A673 (cell line): Measurements from ENCODE around the gene IQCN. TPM values are rescaled to one million over a fixed set of nuclear protein-coding genes. Genes with fewer than 3 reads are reported as not detected.
A peak's percentile ranks its signal among the peaks of the same experiment; 100 is the strongest.

Experiments used
- BruUV-seq: library from RNA; stranded (reverse); fragments of 400-500 nt; replicated peaks from 2 replicates; lab custom pipeline; 2021; lab: Mats Ljungman, UMichigan
- CTCF ChIA-PET: fragments of 300-600 bp; sonication (Branson Sonifier 250); formaldehyde crosslinking; loops from one replicate; lab custom pipeline; 2022; ENCODE audit warnings: antibody characterized with exemption; lab: Charles Lee
- POLR2A ChIA-PET: fragments of 300-600 bp; sonication (Branson Sonifier 250); formaldehyde crosslinking; loops from one replicate; lab custom pipeline; 2022; ENCODE audit warnings: antibody characterized with exemption; ENCODE audit not compliant: low non-redundant PET; lab: Charles Lee
- DNase-seq: peaks from one replicate; pipeline ENCODE4 v3.0.0-alpha.2; 2015; ENCODE audit warnings: low spot score
- H3K27ac ChIP-seq: fragments of 200-600 bp; sonication (generic); 2 replicates; pipeline ENCODE4 v1.5.1; 2016; ENCODE audit warnings: mixed run types, low read depth, mild to moderate bottlenecking, mixed read lengths, antibody characterized with exemption, low read length; ENCODE audit not compliant: poor library complexity, severe bottlenecking
- H3K27me3 ChIP-seq: fragments of 200-600 bp; sonication (generic); replicated peaks from 2 replicates; pipeline ENCODE4 v1.6.1; 2017; ENCODE audit warnings: mixed run types, low read depth, mild to moderate bottlenecking, mixed read lengths, antibody characterized with exemption, low read length; ENCODE audit not compliant: insufficient read depth, poor library complexity
- H3K36me3 ChIP-seq: fragments of 200-600 bp; sonication (generic); 2 replicates; pipeline ENCODE4 v1.6.1; 2016; ENCODE audit warnings: mixed run types, mild to moderate bottlenecking, mixed read lengths, antibody characterized with exemption, low read length; ENCODE audit not compliant: insufficient read depth, poor library complexity, severe bottlenecking
- H3K4me1 ChIP-seq: fragments of 200-600 bp; sonication (generic); 2 replicates; pipeline ENCODE4 v1.6.1; 2017; ENCODE audit warnings: mixed run types, mild to moderate bottlenecking, mixed read lengths, antibody characterized with exemption, low read length; ENCODE audit not compliant: insufficient read depth, poor library complexity, severe bottlenecking
- H3K4me3 ChIP-seq: fragments of 200-600 bp; sonication (generic); 2 replicates; pipeline ENCODE4 v1.5.1; 2016; ENCODE audit warnings: low read depth, mixed run types, mild to moderate bottlenecking, mixed read lengths, low read length; ENCODE audit not compliant: poor library complexity, severe bottlenecking
- H3K9me3 ChIP-seq: fragments of 200-600 bp; sonication (generic); 2 replicates; pipeline ENCODE4 v1.6.1; 2016; ENCODE audit warnings: mixed run types, low read depth, mild to moderate bottlenecking, mixed read lengths, antibody characterized with exemption, low read length; ENCODE audit not compliant: poor library complexity, severe bottlenecking
- EZH2 ChIP-seq: fragments of 200-600 bp; sonication (generic); IDR thresholded peaks from 2 replicates; pipeline ENCODE4 v1.6.1; 2017; ENCODE audit warnings: borderline replicate concordance, low read depth, mild to moderate bottlenecking, mixed read lengths, antibody characterized with exemption, low read length; ENCODE audit not compliant: poor library complexity, severe bottlenecking
- intact Hi-C: fragments of 100-400 bp; cut with micrococcal nuclease; formaldehyde crosslinking; loops from one replicate; pipeline ENCODE4 v1.10.0; 2022; ENCODE audit not compliant: unreplicated experiment
- total RNA-seq: library from RNA; stranded (reverse); gene quantifications from 2 replicates; pipeline ENCODE4 v1.2.3, GENCODE V29; 2021
- TF ChIP-seq, protein P1 (sequence below): fragments of 300-800, 200-600 bp; sonication (generic); conservative IDR thresholded peaks from 2 replicates; pipeline ENCODE4 v1.5.1; 2017; ENCODE audit warnings: low read depth, mild to moderate bottlenecking, antibody characterized with exemption, low read length, moderate library complexity, mixed read lengths

The IQCN gene
- total RNA-seq, 1 experiment from 2014 or later = 10.2 TPM

DNA sequence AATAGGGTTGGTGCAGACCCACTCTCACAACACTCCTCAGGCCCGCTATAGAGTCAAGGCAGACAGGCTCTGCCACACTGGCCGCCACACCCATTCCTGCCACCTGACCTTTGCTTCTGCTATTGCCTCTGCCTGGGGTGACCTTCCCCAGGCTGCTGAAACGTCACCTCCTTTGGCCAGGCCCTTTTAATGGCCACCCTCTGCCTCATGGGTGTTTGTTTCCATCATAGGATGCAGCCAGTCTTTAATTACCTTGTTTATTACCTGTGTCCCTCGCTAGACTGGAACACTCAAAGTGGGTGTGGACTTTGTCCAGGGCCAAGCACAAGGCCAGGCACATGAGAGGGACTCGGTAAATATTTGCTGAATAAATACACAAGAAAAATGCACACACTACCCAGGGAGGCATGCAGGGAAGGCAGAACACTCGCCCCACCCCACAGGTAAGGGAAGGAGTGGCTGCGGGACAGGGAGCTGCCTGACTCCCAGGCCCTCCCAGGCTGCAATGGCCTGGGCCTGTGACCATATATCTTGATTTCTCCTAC lies 45.4 kb upstream of the IQCN start:
- no peaks in the 10 kb centered on the region for H3K27me3 ChIP-seq
- no TSS peak for BruUV-seq
- no peak for DNase-seq
- H3K9me3 ChIP-seq = no peaks in the 10 kb centered on the region
- ChIA-PET CTCF (no interaction called here), POLR2A (no interaction called here)
- peaks cover 11% of the 10 kb centered on the region for H3K4me1 ChIP-seq
- intact Hi-C loops = loop anchor here (5.0 kb wide), 2 partner anchors 117 to 167 kb away; partner anchors contain the start of genes PIK3R2 and RAB3A
- TF ChIP-seq EZH2 = no peak
- TF ChIP-seq, protein P1, sequence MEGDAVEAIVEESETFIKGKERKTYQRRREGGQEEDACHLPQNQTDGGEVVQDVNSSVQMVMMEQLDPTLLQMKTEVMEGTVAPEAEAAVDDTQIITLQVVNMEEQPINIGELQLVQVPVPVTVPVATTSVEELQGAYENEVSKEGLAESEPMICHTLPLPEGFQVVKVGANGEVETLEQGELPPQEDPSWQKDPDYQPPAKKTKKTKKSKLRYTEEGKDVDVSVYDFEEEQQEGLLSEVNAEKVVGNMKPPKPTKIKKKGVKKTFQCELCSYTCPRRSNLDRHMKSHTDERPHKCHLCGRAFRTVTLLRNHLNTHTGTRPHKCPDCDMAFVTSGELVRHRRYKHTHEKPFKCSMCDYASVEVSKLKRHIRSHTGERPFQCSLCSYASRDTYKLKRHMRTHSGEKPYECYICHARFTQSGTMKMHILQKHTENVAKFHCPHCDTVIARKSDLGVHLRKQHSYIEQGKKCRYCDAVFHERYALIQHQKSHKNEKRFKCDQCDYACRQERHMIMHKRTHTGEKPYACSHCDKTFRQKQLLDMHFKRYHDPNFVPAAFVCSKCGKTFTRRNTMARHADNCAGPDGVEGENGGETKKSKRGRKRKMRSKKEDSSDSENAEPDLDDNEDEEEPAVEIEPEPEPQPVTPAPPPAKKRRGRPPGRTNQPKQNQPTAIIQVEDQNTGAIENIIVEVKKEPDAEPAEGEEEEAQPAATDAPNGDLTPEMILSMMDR = no peak
- H3K36me3 ChIP-seq = peaks cover 6% of the 10 kb centered on the region
- no peak overlapping the region for H3K4me3 ChIP-seq
- no peak overlapping the region for H3K27ac ChIP-seq

- TF ChIP-seq, protein P1 = no peak
- no peak for TF ChIP-seq EZH2
- CTCF ChIA-PET = interaction anchor here (0.7 kb wide), 1 partner anchor 16 kb away, joined by 4 read pairs; no protein-coding TSS in a partner anchor
- POLR2A ChIA-PET = interaction anchor here (0.8 kb wide), 1 partner anchor 89 kb away, joined by 3 read pairs; no protein-coding TSS in a partner anchor
- Histone ChIP-seq H3K4me3 (no peak overlapping the region), H3K27ac (peak overlapping the region; percentile 52), H3K36me3 (peaks cover 12% of the 10 kb centered on the region), H3K9me3 (no peaks in the 10 kb centered on the region), H3K4me1 (no peaks in the 10 kb centered on the region), H3K27me3 (no peaks in the 10 kb centered on the region)
- intact Hi-C loops = no loop called here
- no TSS peak for BruUV-seq
- no peak for DNase-seq
Measured at GRCh38 chr19:18317961-18318800, 43.9 kb upstream of the IQCN start.

DNA sequence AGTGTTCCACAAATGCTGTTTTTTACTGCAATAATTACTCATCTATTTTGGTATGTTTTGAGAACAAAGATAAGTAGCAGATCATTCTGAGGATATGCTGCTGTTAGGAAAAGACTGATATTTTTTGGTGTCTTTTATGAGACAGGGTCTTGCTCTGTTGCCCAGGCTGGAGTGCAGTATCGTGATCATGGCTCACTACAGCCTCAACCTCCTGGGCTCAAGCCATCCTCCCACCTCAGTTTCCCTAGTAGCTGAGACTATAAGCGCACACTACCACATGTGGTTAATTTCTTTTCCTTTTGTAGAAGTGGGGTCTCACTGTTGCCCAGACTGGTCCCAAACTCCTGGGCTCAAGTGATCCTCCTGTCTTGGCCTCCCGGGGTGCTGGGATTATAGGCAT lies 39.1 kb upstream of the IQCN start:
- H3K27ac ChIP-seq = peak overlapping the region; percentile 29
- H3K27me3 ChIP-seq = no peaks in the 10 kb centered on the region
- H3K4me1 ChIP-seq = no peaks in the 10 kb centered on the region
- intact Hi-C loops = no loop called here
- POLR2A ChIA-PET = no interaction called here
- DNase-seq = no peak
- CTCF ChIA-PET = no interaction called here
- BruUV-seq = no TSS peak
- TF ChIP-seq, protein P1 = no peak
- TF ChIP-seq EZH2 = no peak
- H3K36me3 ChIP-seq = peaks cover 42% of the 10 kb centered on the region
- H3K9me3 ChIP-seq = no peaks in the 10 kb centered on the region
- H3K4me3 ChIP-seq = no peak overlapping the region
